GM12878 (cell line): ENCODE data around the gene CTSC. TPM values are rescaled to one million over a fixed set of nuclear protein-coding genes. Genes with fewer than 3 reads are reported as not detected.

Experiments
- ATAC-seq: fragments of 200-7000 bp; cut with Tn5 transposase; 3 replicates; pipeline ENCODE4 v1.9.1; 2020; ENCODE audit warnings: mild to moderate bottlenecking, moderate library complexity
- BruUV-seq: library from RNA; stranded (reverse); fragments of 400-500 nt; replicated peaks from 2 replicates; lab custom pipeline; 2021; lab: Mats Ljungman, UMichigan
- CTCF ChIA-PET: fragments of 300-600 bp; sonication (Branson Sonifier 250); formaldehyde crosslinking; extraction: SDS; loops from one replicate; lab custom pipeline; 2021; ENCODE audit warnings: inconsistent platforms; lab: Yijun Ruan, JAX
- POLR2A ChIA-PET: fragments of 350-600 bp; formaldehyde crosslinking; extraction: SDS; loops from one replicate; lab custom pipeline; 2021; ENCODE audit warnings: inconsistent platforms; lab: Charles Lee
- RAD21 ChIA-PET: fragments of 300-600 bp; sonication (Branson Sonifier 250); formaldehyde crosslinking; loops from one replicate; lab custom pipeline; 2023; ENCODE audit warnings: antibody characterized with exemption; ENCODE audit not compliant: unreplicated experiment; lab: Charles Lee
- SMC1A ChIA-PET: fragments of 300-600 bp; sonication (Branson Sonifier 250); formaldehyde crosslinking; loops from one replicate; lab custom pipeline; 2023; ENCODE audit not compliant: unreplicated experiment, uncharacterized antibody; lab: Charles Lee
- DNase-seq: peaks from one replicate; pipeline ENCODE4 v3.0.0-alpha.2; 2011; ENCODE audit warnings: low read depth, low spot score
- FAIRE-seq: peaks from 3 replicates; lab custom pipeline; 2011; peaks lifted over from hg19 to GRCh38; lab: Jason Lieb, UNC
- H2AFZ ChIP-seq: 2 replicates; pipeline ENCODE4 v1.6.0; 2011; ENCODE audit warnings: low read depth, low read length, control low read depth; ENCODE audit not compliant: control insufficient read depth
- H3K27ac ChIP-seq: 2 replicates; pipeline ENCODE4 v1.5.1; 2011; ENCODE audit warnings: control low read depth; ENCODE audit not compliant: control insufficient read depth, insufficient read depth
- H3K27me3 ChIP-seq, 2 experiments: replicated peaks in 1 of 2; 2 replicates each; pipeline versions ENCODE4 v1.6.0 to v1.6.1; 2011; ENCODE audit warnings: low read length in 1 of 2; ENCODE audit not compliant: control insufficient read depth in 2 of 2, insufficient read depth in 2 of 2
- H3K36me3 ChIP-seq, 2 experiments: 2 replicates each; pipeline ENCODE4 v1.5.1; 2011; ENCODE audit warnings: low read length in 1 of 2; ENCODE audit not compliant: control insufficient read depth in 2 of 2, insufficient read depth in 2 of 2
- H3K4me1 ChIP-seq: 2 replicates; pipeline ENCODE4 v1.6.1; 2011; ENCODE audit warnings: mild to moderate bottlenecking, low read length, moderate library complexity, mixed read lengths; ENCODE audit not compliant: control insufficient read depth, insufficient read depth
- H3K4me2 ChIP-seq: 2 replicates; pipeline ENCODE4 v1.6.0; 2011; ENCODE audit warnings: control low read depth; ENCODE audit not compliant: control insufficient read depth, insufficient read depth
- H3K4me3 ChIP-seq: fragments of 200-600 bp; sonication (generic); 2 replicates; pipeline ENCODE4 v1.5.1; 2016
- H3K79me2 ChIP-seq: 2 replicates; pipeline ENCODE4 v1.6.0; 2011; ENCODE audit warnings: low read length; ENCODE audit not compliant: control insufficient read depth, insufficient read depth
- H3K9ac ChIP-seq: 2 replicates; pipeline ENCODE4 v1.8.0; 2011; ENCODE audit warnings: low read length, control low read depth, mixed read lengths; ENCODE audit not compliant: control insufficient read depth, insufficient read depth
- H3K9me3 ChIP-seq: replicated peaks from 3 replicates; pipeline ENCODE4 v1.5.1; 2011; ENCODE audit warnings: mild to moderate bottlenecking, low read length; ENCODE audit not compliant: control insufficient read depth, insufficient read depth
- H4K20me1 ChIP-seq: 2 replicates; pipeline ENCODE4 v1.6.0; 2011; ENCODE audit not compliant: control insufficient read depth, insufficient read depth
- CBX5 ChIP-seq: sonication (generic); IDR thresholded peaks from 2 replicates; pipeline ENCODE4 v1.6.1; 2016; ENCODE audit warnings: low read depth, moderate library complexity, mild to moderate bottlenecking, inconsistent platforms
- ESRRA ChIP-seq: IDR thresholded peaks from 2 replicates; pipeline ENCODE4 v1.6.1; 2012; ENCODE audit warnings: mild to moderate bottlenecking, low read length, improper control_type of control experiment
- HDGF ChIP-seq: fragments of 450-650 bp; IDR thresholded peaks from 2 replicates; pipeline ENCODE4 v1.6.1; 2016; ENCODE audit warnings: antibody characterized with exemption
- NFYA ChIP-seq: IDR thresholded peaks from 2 replicates; pipeline ENCODE4 v1.6.1; 2011; ENCODE audit warnings: low read depth, mild to moderate bottlenecking, low read length, improper control_type of control experiment, borderline replicate concordance
- NKRF ChIP-seq: fragments of 450-650 bp; conservative IDR thresholded peaks from 2 replicates; pipeline ENCODE4 v1.6.1; 2017; ENCODE audit warnings: mild to moderate bottlenecking, moderate library complexity
- RB1 ChIP-seq: fragments of 450-650 bp; formaldehyde crosslinking; IDR thresholded peaks from 2 replicates; pipeline ENCODE4 v1.6.1; 2017; ENCODE audit warnings: mild to moderate bottlenecking, borderline replicate concordance
- REST ChIP-seq: IDR thresholded peaks from 2 replicates; pipeline ENCODE4 v1.6.1; 2012; ENCODE audit warnings: mild to moderate bottlenecking, low read depth, low read length
- SMARCA5 ChIP-seq: fragments of 450-650 bp; IDR thresholded peaks from 2 replicates; pipeline ENCODE4 v1.6.1; 2017; ENCODE audit warnings: mild to moderate bottlenecking
- WGBS: methylation state at CpG from one replicate; pipeline ENCODE4 v1.1.6; 2016; ENCODE audit warnings: low lambda C conversion rate; ENCODE audit not compliant: insufficient replicate concordance, insufficient coverage; ENCODE audit errors: missing lambda C conversion rate; 5-methylcytosine and 5-hydroxymethylcytosine counted together
- in situ Hi-C: fragments of 300-500 bp; cut with MboI; formaldehyde crosslinking; loops from 9 replicates; pipeline ENCODE4 v1.14.3; 2018; ENCODE audit warnings: mixed read lengths
- intact Hi-C: fragments of 100-400 bp; cut with micrococcal nuclease; formaldehyde crosslinking; loops from one replicate; pipeline ENCODE4 v1.14.2; 2022; ENCODE audit not compliant: unreplicated experiment
- polyA plus RNA-seq, 11 experiments: library from polyadenylated mRNA; depleted of rRNA in 4 of 11; unstranded in 6 of 11; stranded (reverse) in 5 of 11; fragments of >200 nt; fragmentation: Nextera tagmentation in 4 of 11; fragmentation: Illumina TruSeq in 1 of 11; extraction: Ambion mirVana in 4 of 11; extraction: Trizol in 1 of 11; gene quantifications; 1 replicate in 1 of 11; 2 replicates in 10 of 11; pipeline versions ENCODE4 v1.2.1 to v1.2.3, GENCODE V29; 2011 to 2016; ENCODE audit warnings: inconsistent platforms in 2 of 11, missing spikeins in 2 of 11, low read depth in 1 of 11
- total RNA-seq, 4 experiments: library from RNA; depleted of rRNA in 3 of 4; stranded (reverse); fragments of >200 nt in 3 of 4; fragmentation: Illumina TruSeq in 1 of 4; extraction: Trizol in 1 of 4; gene quantifications; 2 replicates each; pipeline versions ENCODE4 v1.2.1 to v1.2.3, GENCODE V29; 2013 to 2021
- TF ChIP-seq, protein P1 (sequence below): fragments of 450-650 bp; IDR thresholded peaks from 2 replicates; pipeline ENCODE4 v1.6.1; 2016; ENCODE audit warnings: mild to moderate bottlenecking

The CTSC gene
- total and polyA plus RNA-seq, 10 of the 15 experiments (the other 5 are each of a cell fraction or from before 2014, with no cell fraction given) = 289 to 1,123 (median 430) TPM

DNA sequence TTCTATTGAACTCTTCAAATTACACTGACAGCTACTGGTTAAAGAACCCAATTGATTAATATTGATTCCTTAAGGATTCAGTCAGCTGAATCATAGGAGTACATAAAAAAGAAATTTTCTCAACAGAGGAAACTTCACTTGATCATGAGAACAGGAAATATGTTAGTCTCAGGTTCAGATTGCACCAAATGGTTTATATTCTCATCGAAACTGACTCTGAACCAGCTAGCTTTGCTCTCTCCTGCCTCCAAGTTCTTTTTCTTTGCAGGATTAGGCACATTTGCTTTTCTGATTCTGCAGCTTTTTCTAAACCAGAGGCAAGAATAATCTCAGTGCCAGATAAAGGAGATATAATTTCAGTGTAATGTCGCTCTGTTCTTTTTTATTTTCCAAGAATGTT is 33.2 kb upstream of the CTSC start:
- CTCF ChIA-PET = interaction anchor here (0.7 to 1.3 kb wide), 2 partner anchors 13 to 139 kb away, joined by 3 to 5 read pairs; no protein-coding TSS in a partner anchor
- TF ChIP-seq HDGF (no peak), SMARCA5 (no peak), NFYA (no peak), ESRRA (no peak), NKRF (no peak), CBX5 (no peak), RB1 (no peak), REST (no peak)
- TF ChIP-seq, protein P1, sequence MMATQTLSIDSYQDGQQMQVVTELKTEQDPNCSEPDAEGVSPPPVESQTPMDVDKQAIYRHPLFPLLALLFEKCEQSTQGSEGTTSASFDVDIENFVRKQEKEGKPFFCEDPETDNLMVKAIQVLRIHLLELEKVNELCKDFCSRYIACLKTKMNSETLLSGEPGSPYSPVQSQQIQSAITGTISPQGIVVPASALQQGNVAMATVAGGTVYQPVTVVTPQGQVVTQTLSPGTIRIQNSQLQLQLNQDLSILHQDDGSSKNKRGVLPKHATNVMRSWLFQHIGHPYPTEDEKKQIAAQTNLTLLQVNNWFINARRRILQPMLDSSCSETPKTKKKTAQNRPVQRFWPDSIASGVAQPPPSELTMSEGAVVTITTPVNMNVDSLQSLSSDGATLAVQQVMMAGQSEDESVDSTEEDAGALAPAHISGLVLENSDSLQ = no peak
- TF ChIP-seq, all 136 proteins: peak for 0
- no peak for ATAC-seq
- SMC1A ChIA-PET = interaction anchor here (0.7 to 1.6 kb wide), 4 partner anchors 13 to 48 kb away, joined by 3 to 4 read pairs (median 3); no protein-coding TSS in a partner anchor
- DNase-seq = no peak
- Histone ChIP-seq H3K9me3 (no peaks in the 10 kb centered on the region; the same call in 2 of the 3 replicates), H3K4me3 (no peak overlapping the region), H4K20me1 (no peaks in the 10 kb centered on the region), H3K27me3 (no peaks in the 10 kb centered on the region), H3K79me2 (no peaks in the 10 kb centered on the region), H3K4me1 (no peaks in the 10 kb centered on the region), H2AFZ (no peak overlapping the region), H3K9ac (no peak overlapping the region), H3K36me3 (no peaks in the 10 kb centered on the region; a peak in 2 of 4 replicates), H3K27ac (peak overlapping the region; percentile 35), H3K4me2 (peak overlapping the region; percentile 14; the same call in 1 of the 2 replicates)
- POLR2A ChIA-PET = no interaction called here
- intact Hi-C loops (no loop called here), in situ Hi-C loops (no loop called here)
- RAD21 ChIA-PET = interaction anchor here (0.6 to 1.1 kb wide), 2 partner anchors 14 to 17 kb away, joined by 3 read pairs; no protein-coding TSS in a partner anchor
- BruUV-seq = no TSS peak
- 22% methylated on average over 2 of the region's 2 CpGs for WGBS
- FAIRE-seq = peak; percentile 18
